Measurements from ENCODE around the gene AP1G1. TPM values are rescaled to one million over a fixed set of nuclear protein-coding genes. Genes with fewer than 3 reads are reported as not detected.

AP1G1 gene
- polyA plus RNA-seq (2011; rRNA removed) = 85.6 and 98.0 TPM in 2 replicates
- polyA plus RNA-seq (2012; cell fraction: cytosol; rRNA removed) = 24.0 and 27.9 TPM in 2 replicates
- polyA plus RNA-seq (2012; cell fraction: nucleus; rRNA removed) = 31.3 and 54.0 TPM in 2 replicates
- 38.1 to 40.7 TPM (median 38.6 TPM) in 3 replicates for polyA plus RNA-seq (2017; fragmentation: RNase III; extraction: RNeasy Plus Mini Kit Qiagen cat#74134 plus additional on column Dnase treatment)
- polyA minus RNA-seq (2011; rRNA and poly(A)+ RNA removed) = 158 and 173 TPM in 2 replicates

DNA sequence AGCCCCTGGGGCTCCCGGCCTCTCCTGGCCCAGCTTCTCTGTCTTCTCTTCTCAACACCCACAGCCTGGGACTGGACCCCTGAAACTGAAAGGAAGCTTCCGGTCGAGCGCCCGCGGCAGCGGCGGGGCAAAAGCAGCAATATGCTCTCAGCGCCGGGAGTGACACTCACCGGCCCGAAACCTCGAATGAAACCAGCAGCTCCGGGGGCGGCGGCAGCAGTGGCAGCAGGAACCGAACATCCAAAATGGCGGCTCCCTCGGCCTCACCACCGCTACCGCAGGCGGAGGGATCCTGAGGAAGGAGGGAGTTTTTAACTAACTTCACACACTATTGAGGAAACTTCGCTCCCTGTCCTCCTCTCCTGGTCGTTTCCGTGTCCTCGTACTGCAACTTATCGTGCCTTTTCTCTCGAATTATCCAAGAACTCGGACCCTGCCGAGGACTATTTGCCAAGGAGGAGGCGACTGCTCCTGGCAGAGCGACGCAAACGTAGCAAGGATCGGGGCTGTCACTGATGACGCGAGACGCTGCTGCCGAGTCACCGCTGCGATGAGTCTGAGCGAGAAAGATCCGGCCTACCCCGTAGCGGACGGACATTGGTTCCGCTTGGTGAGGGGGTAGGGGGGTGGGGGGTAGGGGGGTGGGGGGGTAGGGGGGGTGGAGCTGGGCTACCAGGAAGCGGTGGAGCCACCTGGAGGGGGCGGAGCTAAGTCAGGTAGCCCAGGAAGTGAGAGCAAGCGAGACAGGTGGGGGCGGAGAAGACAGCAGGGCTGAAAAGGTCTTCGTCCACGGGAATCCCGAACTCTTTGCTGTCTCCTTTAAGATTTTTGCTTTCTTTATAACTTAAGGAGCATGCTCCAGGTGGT is at the start of gene AP1G1:
Gene AP1G1, minus strand, starts transcription at position 242 of the 867 bp plus-strand sequence. CDS start 19,355 bp downstream, outside the sequence.
- CTCF ChIA-PET = interaction anchor here (2.9 kb wide), 1 partner anchor 74 kb away, joined by 11 read pairs; no protein-coding TSS in a partner anchor
- ATAC-seq = peak; percentile 98
- peak within 1 kb of the TSS; percentile 91 for H3K4me3 ChIP-seq
- H3K27ac ChIP-seq = peak within 1 kb of the TSS; percentile 96 to 99
- peaks cover 20% of the 10 kb centered on the region for H3K4me1 ChIP-seq
- no peaks in the 10 kb centered on the region for H3K9me3 ChIP-seq
- WGBS (ENCODE audit: missing lambda C conversion rate) = 2% methylated on average over 37 of the region's 54 CpGs
- peak within 1 kb of the TSS; percentile 99 for H3K4me2 ChIP-seq
- POLR2A ChIA-PET = interaction anchor here (0.5 to 1.6 kb wide), 16 partner anchors 14 to 1659 kb away, joined by 3 to 7 read pairs (median 3); partner anchors contain the start of genes IST1 and ZNF821
- DNase-seq (ENCODE audit: low read depth in 1 of 2, low spot score in 1 of 2) = peak; percentile 98 to 99
- no peak for FAIRE-seq
- TF ChIP-seq KDM1A (IDR thresholded peaks at IDR 0.05; ENCODE audit: low read depth) = no peak
- no peak for TF ChIP-seq HEYL (CRISPR knock-in tag; IDR thresholded peaks at IDR 0.05)
- peak in 1 of 2 experiments; percentile 25; a peak in 1 of 4 replicates for TF ChIP-seq CEBPB (IDR thresholded peaks at IDR 0.05)
- TF ChIP-seq SMC3 (IDR thresholded peaks at IDR 0.05) = no peak
- TF ChIP-seq, protein P1, sequence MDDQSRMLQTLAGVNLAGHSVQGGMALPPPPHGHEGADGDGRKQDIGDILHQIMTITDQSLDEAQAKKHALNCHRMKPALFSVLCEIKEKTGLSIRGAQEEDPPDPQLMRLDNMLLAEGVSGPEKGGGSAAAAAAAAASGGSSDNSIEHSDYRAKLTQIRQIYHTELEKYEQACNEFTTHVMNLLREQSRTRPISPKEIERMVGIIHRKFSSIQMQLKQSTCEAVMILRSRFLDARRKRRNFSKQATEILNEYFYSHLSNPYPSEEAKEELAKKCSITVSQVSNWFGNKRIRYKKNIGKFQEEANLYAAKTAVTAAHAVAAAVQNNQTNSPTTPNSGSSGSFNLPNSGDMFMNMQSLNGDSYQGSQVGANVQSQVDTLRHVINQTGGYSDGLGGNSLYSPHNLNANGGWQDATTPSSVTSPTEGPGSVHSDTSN (IDR thresholded peaks at IDR 0.05) = peak; percentile 92
- TF ChIP-seq, protein P2, sequence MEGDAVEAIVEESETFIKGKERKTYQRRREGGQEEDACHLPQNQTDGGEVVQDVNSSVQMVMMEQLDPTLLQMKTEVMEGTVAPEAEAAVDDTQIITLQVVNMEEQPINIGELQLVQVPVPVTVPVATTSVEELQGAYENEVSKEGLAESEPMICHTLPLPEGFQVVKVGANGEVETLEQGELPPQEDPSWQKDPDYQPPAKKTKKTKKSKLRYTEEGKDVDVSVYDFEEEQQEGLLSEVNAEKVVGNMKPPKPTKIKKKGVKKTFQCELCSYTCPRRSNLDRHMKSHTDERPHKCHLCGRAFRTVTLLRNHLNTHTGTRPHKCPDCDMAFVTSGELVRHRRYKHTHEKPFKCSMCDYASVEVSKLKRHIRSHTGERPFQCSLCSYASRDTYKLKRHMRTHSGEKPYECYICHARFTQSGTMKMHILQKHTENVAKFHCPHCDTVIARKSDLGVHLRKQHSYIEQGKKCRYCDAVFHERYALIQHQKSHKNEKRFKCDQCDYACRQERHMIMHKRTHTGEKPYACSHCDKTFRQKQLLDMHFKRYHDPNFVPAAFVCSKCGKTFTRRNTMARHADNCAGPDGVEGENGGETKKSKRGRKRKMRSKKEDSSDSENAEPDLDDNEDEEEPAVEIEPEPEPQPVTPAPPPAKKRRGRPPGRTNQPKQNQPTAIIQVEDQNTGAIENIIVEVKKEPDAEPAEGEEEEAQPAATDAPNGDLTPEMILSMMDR (IDR thresholded peaks at IDR 0.05) = no peak
- TF ChIP-seq TFCP2L1 (CRISPR knock-in tag; IDR thresholded peaks at IDR 0.05) = no peak
- TF ChIP-seq MYC (IDR thresholded peaks at IDR 0.05; ENCODE audit: borderline replicate concordance, low read length) = no peak
- TF ChIP-seq KDM5A (IDR thresholded peaks at IDR 0.05) = peak; percentile 71
- TF ChIP-seq NFE2L2 (conservative IDR thresholded peaks at IDR 0.05; ENCODE audit: low read length) = 0 out of 2 replicates have a peak, but pooled peaks have one; percentile 29
- 0 out of 2 replicates have a peak, but pooled peaks have one; percentile 53 for TF ChIP-seq MAZ (IDR thresholded peaks at IDR 0.05; ENCODE audit: borderline replicate concordance, low read depth, low read length)
- no peak for TF ChIP-seq EP300 (IDR thresholded peaks at IDR 0.05)
- no peak for TF ChIP-seq SREBF2 (IDR thresholded peaks at IDR 0.05)
- TF ChIP-seq, protein P3, sequence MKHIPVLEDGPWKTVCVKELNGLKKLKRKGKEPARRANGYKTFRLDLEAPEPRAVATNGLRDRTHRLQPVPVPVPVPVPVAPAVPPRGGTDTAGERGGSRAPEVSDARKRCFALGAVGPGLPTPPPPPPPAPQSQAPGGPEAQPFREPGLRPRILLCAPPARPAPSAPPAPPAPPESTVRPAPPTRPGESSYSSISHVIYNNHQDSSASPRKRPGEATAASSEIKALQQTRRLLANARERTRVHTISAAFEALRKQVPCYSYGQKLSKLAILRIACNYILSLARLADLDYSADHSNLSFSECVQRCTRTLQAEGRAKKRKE (CRISPR knock-in tag; IDR thresholded peaks at IDR 0.05; ENCODE audit: low read depth) = no peak
- TF ChIP-seq, protein P4, sequence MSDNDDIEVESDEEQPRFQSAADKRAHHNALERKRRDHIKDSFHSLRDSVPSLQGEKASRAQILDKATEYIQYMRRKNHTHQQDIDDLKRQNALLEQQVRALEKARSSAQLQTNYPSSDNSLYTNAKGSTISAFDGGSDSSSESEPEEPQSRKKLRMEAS (IDR thresholded peaks at IDR 0.05) = peak; percentile 83
- TF ChIP-seq, protein P5, sequence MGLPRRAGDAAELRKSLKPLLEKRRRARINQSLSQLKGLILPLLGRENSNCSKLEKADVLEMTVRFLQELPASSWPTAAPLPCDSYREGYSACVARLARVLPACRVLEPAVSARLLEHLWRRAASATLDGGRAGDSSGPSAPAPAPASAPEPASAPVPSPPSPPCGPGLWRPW (IDR thresholded peaks at IDR 0.05) = no peak
- TF ChIP-seq, protein P6, sequence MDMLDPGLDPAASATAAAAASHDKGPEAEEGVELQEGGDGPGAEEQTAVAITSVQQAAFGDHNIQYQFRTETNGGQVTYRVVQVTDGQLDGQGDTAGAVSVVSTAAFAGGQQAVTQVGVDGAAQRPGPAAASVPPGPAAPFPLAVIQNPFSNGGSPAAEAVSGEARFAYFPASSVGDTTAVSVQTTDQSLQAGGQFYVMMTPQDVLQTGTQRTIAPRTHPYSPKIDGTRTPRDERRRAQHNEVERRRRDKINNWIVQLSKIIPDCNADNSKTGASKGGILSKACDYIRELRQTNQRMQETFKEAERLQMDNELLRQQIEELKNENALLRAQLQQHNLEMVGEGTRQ (IDR thresholded peaks at IDR 0.05) = 0 out of 2 replicates have a peak, but pooled peaks have one; percentile 3
- no peak for TF ChIP-seq ZSCAN20 (CRISPR knock-in tag; IDR thresholded peaks at IDR 0.05)
- no peak for TF ChIP-seq JUNB (IDR thresholded peaks at IDR 0.05)
- no peak for TF ChIP-seq RARB (CRISPR knock-in tag; IDR thresholded peaks at IDR 0.05)
- peak; percentile 48 for TF ChIP-seq MAFK (IDR thresholded peaks at IDR 0.05; ENCODE audit: partially characterized antibody)
- TF ChIP-seq CBX8 (IDR thresholded peaks at IDR 0.05) = no peak
- no peak for TF ChIP-seq ESRRA (IDR thresholded peaks at IDR 0.05; ENCODE audit: borderline replicate concordance, low read length)
- no peak for TF ChIP-seq RNF2 (IDR thresholded peaks at IDR 0.05; ENCODE audit: borderline replicate concordance, low read depth)
- TF ChIP-seq POLR2AphosphoS2 (conservative IDR thresholded peaks at IDR 0.05; ENCODE audit: low read length) = no peak
- TF ChIP-seq NR3C1 (IDR thresholded peaks at IDR 0.05) = no peak
- no peak for TF ChIP-seq ZFP36 (IDR thresholded peaks at IDR 0.05; ENCODE audit: borderline replicate concordance, partially characterized antibody)
- no peak for TF ChIP-seq RAD21 (conservative IDR thresholded peaks at IDR 0.05 in 1 of 2, IDR thresholded peaks at IDR 0.05 in 1 of 2)
- peak; percentile 45 for TF ChIP-seq POLR2A (IDR thresholded peaks at IDR 0.05; ENCODE audit: low read length)
- no peak for TF ChIP-seq FOXS1 (CRISPR knock-in tag; IDR thresholded peaks at IDR 0.05)
- no peak for TF ChIP-seq HDAC2 (IDR thresholded peaks at IDR 0.05)
- TF ChIP-seq TP53 (CRISPR knock-in tag; IDR thresholded peaks at IDR 0.05) = no peak
- TF ChIP-seq, protein P7, sequence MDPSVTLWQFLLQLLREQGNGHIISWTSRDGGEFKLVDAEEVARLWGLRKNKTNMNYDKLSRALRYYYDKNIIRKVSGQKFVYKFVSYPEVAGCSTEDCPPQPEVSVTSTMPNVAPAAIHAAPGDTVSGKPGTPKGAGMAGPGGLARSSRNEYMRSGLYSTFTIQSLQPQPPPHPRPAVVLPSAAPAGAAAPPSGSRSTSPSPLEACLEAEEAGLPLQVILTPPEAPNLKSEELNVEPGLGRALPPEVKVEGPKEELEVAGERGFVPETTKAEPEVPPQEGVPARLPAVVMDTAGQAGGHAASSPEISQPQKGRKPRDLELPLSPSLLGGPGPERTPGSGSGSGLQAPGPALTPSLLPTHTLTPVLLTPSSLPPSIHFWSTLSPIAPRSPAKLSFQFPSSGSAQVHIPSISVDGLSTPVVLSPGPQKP (IDR thresholded peaks at IDR 0.05; ENCODE audit: low read depth, low read length) = no peak
- TF ChIP-seq, protein P8, sequence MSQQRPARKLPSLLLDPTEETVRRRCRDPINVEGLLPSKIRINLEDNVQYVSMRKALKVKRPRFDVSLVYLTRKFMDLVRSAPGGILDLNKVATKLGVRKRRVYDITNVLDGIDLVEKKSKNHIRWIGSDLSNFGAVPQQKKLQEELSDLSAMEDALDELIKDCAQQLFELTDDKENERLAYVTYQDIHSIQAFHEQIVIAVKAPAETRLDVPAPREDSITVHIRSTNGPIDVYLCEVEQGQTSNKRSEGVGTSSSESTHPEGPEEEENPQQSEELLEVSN (IDR thresholded peaks at IDR 0.05; ENCODE audit: borderline replicate concordance, low read depth) = no peak
